Lung microvascular endothelial cell (primary cell): ENCODE measurements around the gene ZKSCAN1. TPM values are rescaled to one million over a fixed set of nuclear protein-coding genes. Genes with fewer than 3 reads are reported as not detected.
"Not testable (repeated sequence)": the region's sequence is repeated elsewhere in the genome, so short reads cannot be mapped to it uniquely, and the experiment has no call there.

Experiments used
- DNase-seq, 2 donors: peaks; one replicate each; pipeline versions ENCODE4 v3.0.0 to v3.0.0-alpha.2; 2010; ENCODE audit warnings: low read depth in 2 of 2
- total RNA-seq: library from RNA; depleted of rRNA; stranded (reverse); fragments of >200 nt; gene quantifications from 2 replicates; pipeline ENCODE4 v1.2.1, GENCODE V29; 2014

ZKSCAN1 gene
- 20.7 and 30.0 TPM in 2 replicates for total RNA-seq

- DNase-seq, result peak; percentile 97
These were observed at the start of gene ZKSCAN1 for GRCh38 chr7:100015232-100016214. Gene ZKSCAN1 (plus strand): TSS chr7:100015596. CDS start chr7:100023507, 7,911 bp downstream.

GRCh38 chr7:99969298-99969697 lies 46.1 kb upstream of the ZKSCAN1 start:
- DNase-seq, result no peak

GRCh38 chr7:99969813-99970212 lies 45.6 kb upstream of the ZKSCAN1 start:
- DNase-seq, result not testable (repeated sequence)

GRCh38 chr7:99971242-99971641 lies 44.2 kb upstream of the ZKSCAN1 start:
- no peak for DNase-seq

GRCh38 chr7:99973817-99974216 lies 41.6 kb upstream of the ZKSCAN1 start:
- not testable (repeated sequence) for DNase-seq

- no peak for DNase-seq
These were observed 40.7 kb upstream of the ZKSCAN1 start for GRCh38 chr7:99974681-99975080.

- no peak for DNase-seq
These were observed 39.4 kb upstream of the ZKSCAN1 start, which contains the start of gene AZGP1 for GRCh38 chr7:99975782-99976521. Gene AZGP1 (minus strand): TSS chr7:99976031. CDS start chr7:99976020, 11 bp downstream.

GRCh38 chr7:99976626-99977025 lies 38.8 kb upstream of the ZKSCAN1 start:
- DNase-seq, result no peak

GRCh38 chr7:99979814-99980225 lies 35.6 kb upstream of the ZKSCAN1 start:
- peak in 1 of 2 donors; percentile 14 for DNase-seq

GRCh38 chr7:99980448-99980872 lies 34.9 kb upstream of the ZKSCAN1 start:
- DNase-seq, result not testable (repeated sequence)

GRCh38 chr7:99981066-99981465 lies 34.3 kb upstream of the ZKSCAN1 start:
- not testable (repeated sequence) for DNase-seq

GRCh38 chr7:99984593-99984992 lies 30.8 kb upstream of the ZKSCAN1 start:
- DNase-seq, result no peak

- not testable (repeated sequence) for DNase-seq
These were observed 28.1 kb upstream of the ZKSCAN1 start for GRCh38 chr7:99987306-99987705.

GRCh38 chr7:99987846-99988245 lies 27.6 kb upstream of the ZKSCAN1 start:
- DNase-seq, result no peak

GRCh38 chr7:99990460-99990852 lies 24.9 kb upstream of the ZKSCAN1 start:
- DNase-seq, result no peak

- not testable (repeated sequence) for DNase-seq
These were observed 23.9 kb upstream of the ZKSCAN1 start for GRCh38 chr7:99991543-99991942.

- DNase-seq, result no peak
These were observed 22.9 kb upstream of the ZKSCAN1 start for GRCh38 chr7:99992330-99993038.

- no peak for DNase-seq
These were observed 20.6 kb upstream of the ZKSCAN1 start for GRCh38 chr7:99994819-99995218.

GRCh38 chr7:99996755-99997544 lies 18.4 kb upstream of the ZKSCAN1 start:
- DNase-seq, result no peak

GRCh38 chr7:99997545-99998137 lies 17.8 kb upstream of the ZKSCAN1 start:
- peak; percentile 58 to 74 for DNase-seq
